Activated naive CD4-positive, alpha-beta T cell treated with anti-CD3 and anti-CD28 coated beads, Interleukin-2, amount 10 ng/mL, durations not matched to agents 7 days and 5 days (primary cell): Measurements from ENCODE around the gene CACNB4.
"Not testable (repeated sequence)": the region's sequence is repeated elsewhere in the genome, so short reads cannot be mapped to it uniquely, and the experiment has no call there.

Experiments
- CTCF ChIA-PET: fragments of 350-600 bp; sonication (Branson Sonifier 250); formaldehyde crosslinking; loops from one replicate; lab custom pipeline; 2021; ENCODE audit warnings: antibody characterized with exemption; lab: Charles Lee
- DNase-seq: peaks from one replicate; pipeline ENCODE4 v3.0.0-alpha.2; 2020
- H3K27ac Mint-ChIP-seq: one replicate; pipeline ENCODE4 v1.8.0; 2021; ENCODE audit warnings: mild to moderate bottlenecking, moderate library complexity, mixed read lengths
- H3K27me3 Mint-ChIP-seq: one replicate; pipeline ENCODE4 v1.8.0; 2021; ENCODE audit warnings: mild to moderate bottlenecking, mixed read lengths
- H3K36me3 Mint-ChIP-seq: one replicate; pipeline ENCODE4 v1.8.0; 2021; ENCODE audit warnings: mixed read lengths
- H3K4me1 Mint-ChIP-seq: one replicate; pipeline ENCODE4 v1.8.0; 2021; ENCODE audit warnings: mixed read lengths
- H3K4me3 Mint-ChIP-seq: one replicate; pipeline ENCODE4 v1.8.0; 2021; ENCODE audit warnings: mild to moderate bottlenecking, moderate library complexity, mixed read lengths
- H3K9me3 Mint-ChIP-seq: one replicate; pipeline ENCODE4 v1.8.0; 2021; ENCODE audit warnings: mixed read lengths

The CACNB4 gene

DNA sequence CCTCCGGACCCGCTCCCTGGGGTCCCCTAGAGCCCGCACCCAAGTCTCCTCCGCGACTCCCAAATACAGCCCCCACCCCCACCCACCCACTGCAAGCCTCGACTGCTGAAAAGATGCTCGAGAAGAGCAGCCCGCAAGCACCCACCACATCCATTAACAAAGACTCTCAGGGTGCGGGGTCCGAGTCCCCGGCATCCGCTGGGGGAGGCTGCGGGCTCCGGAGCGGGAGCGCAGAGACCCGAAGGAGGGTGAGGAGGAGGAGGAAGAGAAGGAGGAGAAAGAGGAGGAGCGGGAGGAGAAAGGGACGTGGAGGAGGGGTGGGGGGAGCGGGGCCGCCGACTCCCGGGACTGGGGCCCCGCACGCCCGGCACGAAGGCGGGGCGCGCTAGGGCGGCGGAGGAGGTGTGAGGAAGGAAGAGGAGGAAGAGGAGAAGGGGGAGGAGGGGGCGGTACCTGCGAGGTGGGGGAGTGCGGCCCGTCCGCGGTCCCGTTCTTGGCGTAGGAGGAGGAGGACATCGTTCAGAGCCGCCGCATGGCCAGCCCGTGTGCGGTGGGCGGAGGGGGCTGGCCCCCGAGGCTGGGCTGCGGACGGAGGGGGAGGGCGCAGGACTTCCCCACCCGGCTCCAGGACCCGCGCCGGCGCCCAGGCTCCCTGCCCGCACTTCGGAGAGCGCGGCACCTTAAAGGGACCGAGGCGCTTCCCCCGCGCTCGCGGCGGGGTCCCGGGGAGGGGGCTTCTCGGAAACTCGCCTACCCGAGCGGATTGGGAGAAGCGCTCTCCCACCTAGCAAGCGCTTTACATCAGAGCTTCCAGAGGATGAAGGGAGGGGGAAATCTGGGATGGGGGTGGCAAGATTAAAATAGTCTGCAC lies at the start of gene CACNB4:
Gene CACNB4 (minus strand): TSS at position 549 of the 871 bp plus-strand sequence.
- Mint-ChIP-seq H3K36me3 (no peaks in the 10 kb centered on the region), H3K9me3 (no peaks in the 10 kb centered on the region), H3K27me3 (peaks cover 68% of the 10 kb centered on the region), H3K27ac (no peak within 1 kb of the TSS), H3K4me3 (peak within 1 kb of the TSS; percentile 74), H3K4me1 (peaks cover 15% of the 10 kb centered on the region)
- CTCF ChIA-PET, result no interaction called here
- peak; percentile 39 for DNase-seq

DNA sequence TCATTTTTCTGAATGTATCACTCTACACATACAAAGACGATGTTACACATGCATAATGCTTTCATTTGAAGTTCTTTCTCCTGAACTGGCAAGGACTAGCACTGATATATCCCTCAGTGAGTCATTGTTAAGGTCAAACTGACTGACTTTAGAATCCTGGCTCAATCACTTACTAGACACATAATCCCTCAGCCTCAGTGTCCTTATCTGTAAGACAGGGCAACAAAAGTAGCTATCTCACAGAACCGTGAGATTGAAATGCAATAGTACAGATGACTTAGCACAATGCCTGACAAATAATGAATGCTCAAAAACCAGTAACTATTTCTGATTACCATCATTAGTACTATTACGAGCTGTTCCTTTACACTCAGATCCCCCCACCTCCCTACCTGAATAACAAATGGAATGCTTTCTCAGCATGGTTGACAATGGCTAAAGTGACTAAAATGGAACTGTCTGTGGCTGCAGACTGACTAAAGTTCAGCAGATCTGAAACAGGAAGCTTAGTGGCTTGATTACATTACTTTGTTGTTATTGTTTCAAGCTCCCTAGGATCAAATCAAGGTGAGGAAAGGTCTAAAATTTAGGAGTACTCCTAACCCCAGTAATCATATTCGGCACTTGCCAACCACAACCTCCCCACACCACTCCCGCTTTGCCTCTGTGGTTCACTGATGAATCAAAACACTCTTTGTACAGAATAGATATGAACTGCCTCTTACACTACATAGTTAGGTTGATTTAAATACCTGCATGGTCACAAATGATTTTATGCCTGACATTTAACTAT lies 35.8 kb upstream of the CACNB4 start:
- Mint-ChIP-seq H3K27ac (no peak overlapping the region), H3K4me1 (peaks cover 11% of the 10 kb centered on the region), H3K4me3 (no peak overlapping the region), H3K36me3 (peaks cover 7% of the 10 kb centered on the region), H3K27me3 (no peaks in the 10 kb centered on the region), H3K9me3 (no peaks in the 10 kb centered on the region)
- DNase-seq, result peak; percentile 35
- CTCF ChIA-PET, result no interaction called here

GRCh38 chr2:152132306-152132705 lies 33.5 kb upstream of the CACNB4 start:
- Mint-ChIP-seq H3K36me3 (peaks cover 6% of the 10 kb centered on the region), H3K4me3 (no peak overlapping the region), H3K27ac (no peak overlapping the region), H3K27me3 (no peaks in the 10 kb centered on the region), H3K9me3 (no peaks in the 10 kb centered on the region), H3K4me1 (peaks cover 11% of the 10 kb centered on the region)
- DNase-seq, result no peak
- CTCF ChIA-PET, result no interaction called here

DNA sequence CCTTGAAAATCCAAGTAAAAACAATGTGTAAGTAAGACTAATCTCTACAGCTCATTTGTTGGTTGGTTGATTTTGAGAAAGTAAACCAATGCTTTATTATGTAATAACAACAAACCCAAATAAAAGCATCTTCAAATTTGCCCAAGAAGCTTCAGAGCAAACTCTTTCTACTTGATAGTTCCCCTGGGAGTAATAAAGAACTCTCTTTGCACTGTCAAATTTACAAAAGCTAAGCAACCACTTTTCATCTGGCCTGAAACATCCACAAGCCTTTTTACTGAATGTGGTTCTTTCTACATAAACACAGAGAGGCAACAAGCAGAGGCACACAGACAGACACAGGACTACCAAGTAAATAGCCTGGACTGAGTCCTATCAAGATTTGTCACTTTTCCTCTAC lies 28.8 kb upstream of the CACNB4 start:
- peaks cover 12% of the 10 kb centered on the region for H3K36me3 Mint-ChIP-seq
- CTCF ChIA-PET, result no interaction called here
- DNase-seq, result no peak
- H3K4me3 Mint-ChIP-seq, result no peak overlapping the region
- peaks cover 3% of the 10 kb centered on the region for H3K4me1 Mint-ChIP-seq
- no peak overlapping the region for H3K27ac Mint-ChIP-seq
- no peaks in the 10 kb centered on the region for H3K27me3 Mint-ChIP-seq
- H3K9me3 Mint-ChIP-seq, result no peaks in the 10 kb centered on the region

GRCh38 chr2:152126664-152127063 lies 27.8 kb upstream of the CACNB4 start:
- H3K4me3 Mint-ChIP-seq, result no peak overlapping the region
- H3K27ac Mint-ChIP-seq, result no peak overlapping the region
- H3K27me3 Mint-ChIP-seq, result no peaks in the 10 kb centered on the region
- DNase-seq, result no peak
- H3K9me3 Mint-ChIP-seq, result no peaks in the 10 kb centered on the region
- H3K4me1 Mint-ChIP-seq, result peaks cover 3% of the 10 kb centered on the region
- H3K36me3 Mint-ChIP-seq, result peaks cover 12% of the 10 kb centered on the region
- CTCF ChIA-PET, result no interaction called here

DNA sequence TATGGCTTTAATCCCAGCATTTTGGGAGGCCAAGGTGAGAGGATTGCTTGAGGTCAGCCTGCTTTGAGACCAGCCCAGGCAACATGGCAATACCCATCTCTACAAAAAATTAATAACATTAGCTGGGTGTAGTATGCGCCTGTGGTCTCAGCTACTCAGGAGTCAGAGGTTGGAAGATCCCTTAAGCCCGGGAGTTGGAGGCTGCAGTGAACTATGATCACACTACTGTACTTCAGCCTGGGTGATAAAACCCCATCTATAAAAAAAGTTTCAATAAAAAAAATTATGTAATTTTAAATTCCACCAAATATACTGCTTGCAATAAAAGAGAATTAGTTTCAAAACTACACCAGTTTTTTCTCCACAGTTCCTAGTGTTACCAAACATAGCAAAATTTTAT lies 23.3 kb upstream of the CACNB4 start:
- Mint-ChIP-seq H3K27me3 (no peaks in the 10 kb centered on the region), H3K36me3 (peaks cover 18% of the 10 kb centered on the region), H3K9me3 (no peaks in the 10 kb centered on the region)

GRCh38 chr2:152120430-152120829 lies 21.6 kb upstream of the CACNB4 start:
- H3K27me3 Mint-ChIP-seq, result no peaks in the 10 kb centered on the region
- no peak overlapping the region for H3K4me3 Mint-ChIP-seq
- CTCF ChIA-PET, result interaction anchor here (0.8 kb wide), 1 partner anchor 527 kb away, joined by 3 read pairs; no protein-coding TSS in a partner anchor
- H3K27ac Mint-ChIP-seq, result no peak overlapping the region
- H3K4me1 Mint-ChIP-seq, result no peaks in the 10 kb centered on the region
- DNase-seq, result no peak
- H3K36me3 Mint-ChIP-seq, result peaks cover 14% of the 10 kb centered on the region
- no peaks in the 10 kb centered on the region for H3K9me3 Mint-ChIP-seq

More for the DNA sequence above, 23.3 kb upstream of the CACNB4 start:
- CTCF ChIA-PET, result no interaction called here
- Mint-ChIP-seq H3K4me3 (no peak overlapping the region), H3K4me1 (peaks cover 3% of the 10 kb centered on the region), H3K27ac (no peak overlapping the region)
- DNase-seq, result no peak

GRCh38 chr2:152115952-152116351 lies 17.1 kb upstream of the CACNB4 start:
- CTCF ChIA-PET, result no interaction called here
- H3K4me1 Mint-ChIP-seq, result no peaks in the 10 kb centered on the region
- no peak overlapping the region for H3K4me3 Mint-ChIP-seq
- DNase-seq, result no peak
- peaks cover 4% of the 10 kb centered on the region for H3K36me3 Mint-ChIP-seq
- no peaks in the 10 kb centered on the region for H3K27me3 Mint-ChIP-seq
- H3K27ac Mint-ChIP-seq, result no peak overlapping the region
- H3K9me3 Mint-ChIP-seq, result no peaks in the 10 kb centered on the region

DNA sequence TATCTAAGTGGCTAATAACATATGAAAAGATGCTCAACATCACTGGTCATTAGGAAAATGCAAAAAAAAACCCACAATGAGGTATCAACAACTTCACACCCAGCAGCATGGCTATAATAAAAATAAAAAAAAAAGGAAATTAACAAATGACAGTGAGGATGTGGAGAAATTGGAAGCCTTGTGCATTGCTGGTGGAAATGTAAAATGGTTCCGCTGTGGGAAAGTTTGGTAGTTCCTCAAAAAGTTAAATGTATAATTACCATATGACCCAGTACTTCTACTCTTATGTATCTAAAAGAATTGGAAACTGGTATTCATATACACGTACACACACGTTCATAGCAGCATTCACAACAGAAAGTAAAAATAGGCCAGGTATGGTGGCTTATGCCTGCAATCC lies 15.5 kb upstream of the CACNB4 start:
- H3K9me3 Mint-ChIP-seq, result no peaks in the 10 kb centered on the region
- H3K4me3 Mint-ChIP-seq, result no peak overlapping the region
- H3K36me3 Mint-ChIP-seq, result no peaks in the 10 kb centered on the region
- DNase-seq, result no peak
- H3K27me3 Mint-ChIP-seq, result no peaks in the 10 kb centered on the region
- no peak overlapping the region for H3K27ac Mint-ChIP-seq
- CTCF ChIA-PET, result no interaction called here
- no peaks in the 10 kb centered on the region for H3K4me1 Mint-ChIP-seq

DNA sequence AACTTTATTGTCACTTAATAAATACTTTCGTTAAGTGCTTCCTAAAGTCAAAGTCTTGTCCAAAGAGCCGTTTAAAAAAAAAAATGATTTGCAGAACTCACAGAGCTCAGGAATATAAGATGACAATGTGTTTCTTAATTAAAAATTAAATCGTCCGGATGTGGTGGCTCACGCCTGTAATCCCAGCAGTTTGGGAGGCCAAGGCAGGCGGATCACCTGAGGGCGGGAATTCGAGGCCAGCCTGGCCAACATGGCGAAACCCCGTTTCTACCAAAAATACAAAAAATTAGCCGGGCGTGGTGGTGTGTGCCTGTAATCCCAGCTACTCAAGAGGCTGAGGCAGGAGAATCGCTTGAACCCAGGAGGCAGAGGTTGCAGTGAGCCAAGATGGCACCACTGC lies 8.3 kb upstream of the CACNB4 start:
- not testable (repeated sequence) for H3K9me3 Mint-ChIP-seq, DNase-seq, H3K36me3 Mint-ChIP-seq, H3K4me3 Mint-ChIP-seq, H3K4me1 Mint-ChIP-seq, H3K27ac Mint-ChIP-seq
- CTCF ChIA-PET, result interaction anchor here (0.6 kb wide), 1 partner anchor 488 kb away, joined by 3 read pairs; no protein-coding TSS in a partner anchor
- H3K27me3 Mint-ChIP-seq, result peaks cover 11% of the 10 kb centered on the region

GRCh38 chr2:152106464-152106863 lies 7.6 kb upstream of the CACNB4 start:
- DNase-seq, result no peak
- CTCF ChIA-PET, result no interaction called here
- Mint-ChIP-seq H3K9me3 (no peaks in the 10 kb centered on the region), H3K4me3 (no peak overlapping the region), H3K36me3 (no peaks in the 10 kb centered on the region), H3K27ac (no peak overlapping the region), H3K4me1 (no peaks in the 10 kb centered on the region), H3K27me3 (peaks cover 14% of the 10 kb centered on the region)

DNA sequence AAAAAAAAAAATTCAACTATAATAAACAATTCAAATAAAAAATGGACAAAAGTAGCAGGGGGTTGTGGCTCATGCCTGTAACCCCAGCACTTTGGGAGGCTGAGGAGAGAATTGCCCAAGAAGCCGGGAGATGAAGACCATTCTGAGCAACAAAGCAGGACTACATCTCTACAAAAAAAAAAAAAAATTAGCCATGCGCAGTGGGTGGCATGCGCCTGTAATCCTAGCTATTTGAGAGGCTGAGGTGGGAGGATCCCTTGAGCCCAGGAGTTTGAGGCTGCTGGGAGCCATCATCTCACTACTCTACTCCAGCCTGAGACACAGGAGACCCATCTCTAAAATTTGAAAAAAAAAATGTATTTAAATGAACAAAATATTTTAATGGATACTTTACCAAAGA lies 4.4 kb upstream of the CACNB4 start:
- Mint-ChIP-seq H3K27ac (no peak overlapping the region), H3K4me3 (no peak overlapping the region), H3K4me1 (peaks cover 6% of the 10 kb centered on the region), H3K36me3 (no peaks in the 10 kb centered on the region), H3K9me3 (no peaks in the 10 kb centered on the region), H3K27me3 (peaks cover 38% of the 10 kb centered on the region)
- no peak for DNase-seq
- CTCF ChIA-PET, result no interaction called here

GRCh38 chr2:152100961-152101360 lies 2.1 kb upstream of the CACNB4 start:
- Mint-ChIP-seq H3K9me3 (no peaks in the 10 kb centered on the region), H3K4me3 (no peak overlapping the region), H3K27me3 (peaks cover 53% of the 10 kb centered on the region), H3K27ac (no peak overlapping the region), H3K36me3 (no peaks in the 10 kb centered on the region), H3K4me1 (peaks cover 15% of the 10 kb centered on the region)
- no peak for DNase-seq
- CTCF ChIA-PET, result no interaction called here

DNA sequence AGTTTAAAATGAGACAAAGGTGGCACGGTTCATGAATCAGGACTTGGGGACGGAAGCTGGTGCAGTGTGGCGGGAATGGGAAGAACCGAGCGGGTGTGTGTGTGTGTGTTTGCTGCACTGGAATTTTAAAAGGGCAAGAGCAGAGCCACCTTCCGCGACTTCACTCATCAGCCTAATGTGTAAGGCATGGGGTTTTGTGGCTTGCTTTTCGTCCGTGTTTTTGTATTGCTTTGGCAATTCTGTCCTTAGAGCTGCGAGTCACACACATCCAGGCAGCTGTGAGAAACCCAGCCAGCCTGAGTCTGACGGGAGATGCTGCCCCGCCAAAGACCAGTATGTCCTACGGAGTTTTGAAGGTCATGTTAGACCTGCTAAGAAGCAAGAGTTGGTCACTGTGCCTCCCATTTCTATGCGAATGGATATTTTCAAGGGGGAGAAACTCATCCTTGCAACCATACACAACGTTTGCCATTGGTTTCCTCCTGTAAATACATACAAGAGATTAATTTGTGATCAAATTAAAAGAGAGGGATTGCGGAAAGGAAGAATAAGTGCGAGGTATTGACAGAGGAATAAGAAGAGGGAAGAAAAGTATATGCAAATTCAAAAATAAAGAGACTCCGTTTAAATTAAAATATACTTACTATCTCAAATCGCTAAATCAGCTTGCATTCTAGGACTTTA lies 665 bp upstream of the CACNB4 start:
- Mint-ChIP-seq H3K27me3 (peaks cover 63% of the 10 kb centered on the region), H3K4me1 (peaks cover 15% of the 10 kb centered on the region), H3K27ac (no peak overlapping the region), H3K9me3 (no peaks in the 10 kb centered on the region), H3K4me3 (peak overlapping the region; percentile 74), H3K36me3 (no peaks in the 10 kb centered on the region)
- CTCF ChIA-PET, result no interaction called here
- no peak for DNase-seq
